Heart left ventricle (tissue), 16 donors: ENCODE data around the gene CFAP299. TPM values are rescaled to one million over a fixed set of nuclear protein-coding genes. Genes with fewer than 3 reads are reported as not detected.
"Not testable (repeated sequence)": the region's sequence is repeated elsewhere in the genome, so short reads cannot be mapped to it uniquely, and the experiment has no call there.

ENCODE experiments used
- ATAC-seq, 4 donors: fragments of 200-7000 bp; cut with Tn5 transposase; one replicate each; pipeline ENCODE4 v1.9.1; 2020 to 2022; ENCODE audit warnings: moderate library complexity in 4 of 4, mild to moderate bottlenecking in 3 of 4, moderate number of reproducible peaks in 1 of 4
- DNase-seq, 5 donors: peaks; one replicate each; pipeline ENCODE4 v3.0.0-alpha.2; 2020
- H3K27ac ChIP-seq, 12 donors: fragments of 200-600 bp; sonication (generic) in 4 of 12; one replicate each; pipeline versions ENCODE4 v1.5.0 to v1.8.0; 2016 to 2022; ENCODE audit warnings: mild to moderate bottlenecking in 2 of 12
- H3K27me3 ChIP-seq, 9 donors: fragments of 200-600 bp; sonication (generic) in 2 of 9; one replicate each; pipeline versions ENCODE4 v1.5.1 to v1.8.0; 2016 to 2022; ENCODE audit warnings: mild to moderate bottlenecking in 3 of 9
- H3K36me3 ChIP-seq, 9 donors: fragments of 200-600 bp; sonication (generic) in 2 of 9; one replicate each; pipeline versions ENCODE4 v1.5.0 to v1.8.0; 2018 to 2022; ENCODE audit warnings: mild to moderate bottlenecking in 2 of 9
- H3K4me1 ChIP-seq, 12 donors: fragments of 200-600 bp; sonication (generic) in 4 of 12; one replicate each; pipeline versions ENCODE4 v1.5.0 to v1.8.0; 2016 to 2022; ENCODE audit warnings: mild to moderate bottlenecking in 3 of 12
- H3K4me3 ChIP-seq, 12 donors: fragments of 200-600 bp; sonication (generic) in 4 of 12; one replicate each; pipeline versions ENCODE4 v1.5.0 to v1.8.0; 2017 to 2022; ENCODE audit warnings: mild to moderate bottlenecking in 9 of 12, moderate library complexity in 4 of 12
- H3K9me3 ChIP-seq, 12 donors: fragments of 200-600 bp; sonication (generic) in 4 of 12; one replicate each; pipeline versions ENCODE4 v1.5.0 to v1.8.0; 2016 to 2022; ENCODE audit warnings: mild to moderate bottlenecking in 1 of 12
- POLR2A ChIP-seq, 2 donors: fragments of 450-650 bp; IDR thresholded peaks; one replicate each; pipeline ENCODE4 v1.6.1; 2017; ENCODE audit warnings: antibody characterized with exemption in 2 of 2, mild to moderate bottlenecking in 2 of 2, moderate library complexity in 2 of 2
- WGBS, 4 donors: extraction: QIAGEN DNeasy Blood & Tissue Kit in 2 of 4; methylation state at CpG; one replicate each; pipeline versions ENCODE4 v1.1.5 to v1.1.7; 2013 to 2018; 5-methylcytosine and 5-hydroxymethylcytosine counted together
- intact Hi-C, 10 donors: fragments of 100-400 bp; cut with DNase I; formaldehyde crosslinking; loops; one replicate each; pipeline versions ENCODE4 v1.11.1 to v1.14.2; 2022
- polyA plus RNA-seq, 2 donors: library from polyadenylated mRNA; stranded (reverse); fragments of 200-250 nt; gene quantifications; one replicate each; pipeline ENCODE4 v1.2.3, GENCODE V29; 2013
- total RNA-seq, 9 donors: library from RNA; depleted of rRNA in 2 of 9; stranded (reverse); fragments of >200 nt in 2 of 9; fragmentation: NEBNext Ultra II Directional in 3 of 9; extraction: Animal tissue kit (Norgen Biotek cat#: 25700) in 3 of 9; gene quantifications; one replicate each; pipeline versions ENCODE4 v1.1.0 to v1.2.4, GENCODE V29; 2016 to 2023
- TF ChIP-seq, protein P1 (sequence below), 12 donors: fragments of 200-600 bp; sonication (generic) in 4 of 12; IDR thresholded peaks; one replicate each; pipeline versions ENCODE4 v1.5.0 to v1.8.0; 2018 to 2022; ENCODE audit warnings: antibody characterized with exemption in 12 of 12, mild to moderate bottlenecking in 5 of 12
- donor health status: ischemic (EF 13 %, LVEDD 7.1; RV severe dilation, severe dysfunction).
- donor health status: healthy with polysubstance abuse.
- donor health status: DM: no; HTN: yes; CAD: no.
- donor health status: DM: no; HTN: no; CAD: no.
- donor health status: ischemic (EF 25% LVEDD 6.9; RV normal size, moderate dysfunction).
- donor health status: ischemic (EF 25% LVEDD 5.7; RV mildly dilated, moderate dysfunction).
- donor health status: healthy.
- donor health status: DM: yes; HTN: yes; CAD: no.
- donor health status: ischemic (EF 35%, LVEDD 5.7; RV mildly dilated, moderate dysfunction).
- donor health status: nonischemic (EF 11% LVEDD 7.7; RV severe dilation, severe dysfunction).
- donor health status: DM: yes; HTN: yes; CAD: no.
- donor health status: PGD.
- donor health status: ischemic (EF 29% LVEDD 5.4; RV normal size, mild dysfunction).
- donor health status: nonischemic (EF 23%, LVEDD 6.1; RV moderate dilation, normal function).

The CFAP299 gene
- total and polyA plus RNA-seq, 11 donors: 0.25 TPM; not detected in 10

DNA sequence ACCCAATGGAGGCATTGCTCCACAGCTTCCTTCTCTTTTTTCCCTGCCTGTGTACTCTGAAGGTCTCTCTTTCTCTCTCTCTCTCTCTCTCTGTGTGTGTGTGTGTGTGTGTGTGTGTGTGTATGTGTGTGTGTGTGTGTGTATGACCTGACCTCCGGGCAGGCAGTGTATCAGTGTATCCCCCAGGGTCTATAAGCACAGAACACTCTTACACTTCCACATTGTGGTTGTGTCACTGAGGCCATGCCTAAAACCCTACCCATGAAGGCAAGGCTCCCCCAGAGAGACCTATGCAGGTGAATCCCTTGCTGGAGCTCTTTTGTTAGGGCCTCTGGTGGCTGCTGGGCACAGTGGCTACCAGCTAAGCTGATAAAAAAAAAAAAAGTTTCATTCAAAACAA is 394.6 kb downstream of the CFAP299 start:
- DNase-seq: peak in 1 of 5 donors; percentile 20
- H3K9me3 ChIP-seq: peaks cover 0 to 9% (median 0%) of the 10 kb centered on the region in 12 donors
- WGBS, 4 donors: 57 to 93% (median 74%) methylated on average over 1 of the region's 1 CpG
- H3K4me1 ChIP-seq: no peaks in the 10 kb centered on the region
- intact Hi-C loops: no loop called here
- no peaks in the 10 kb centered on the region for H3K27me3 ChIP-seq
- H3K27ac ChIP-seq: no peak overlapping the region
- no peak for TF ChIP-seq POLR2A (IDR thresholded peaks at IDR 0.05)
- TF ChIP-seq, protein P1, sequence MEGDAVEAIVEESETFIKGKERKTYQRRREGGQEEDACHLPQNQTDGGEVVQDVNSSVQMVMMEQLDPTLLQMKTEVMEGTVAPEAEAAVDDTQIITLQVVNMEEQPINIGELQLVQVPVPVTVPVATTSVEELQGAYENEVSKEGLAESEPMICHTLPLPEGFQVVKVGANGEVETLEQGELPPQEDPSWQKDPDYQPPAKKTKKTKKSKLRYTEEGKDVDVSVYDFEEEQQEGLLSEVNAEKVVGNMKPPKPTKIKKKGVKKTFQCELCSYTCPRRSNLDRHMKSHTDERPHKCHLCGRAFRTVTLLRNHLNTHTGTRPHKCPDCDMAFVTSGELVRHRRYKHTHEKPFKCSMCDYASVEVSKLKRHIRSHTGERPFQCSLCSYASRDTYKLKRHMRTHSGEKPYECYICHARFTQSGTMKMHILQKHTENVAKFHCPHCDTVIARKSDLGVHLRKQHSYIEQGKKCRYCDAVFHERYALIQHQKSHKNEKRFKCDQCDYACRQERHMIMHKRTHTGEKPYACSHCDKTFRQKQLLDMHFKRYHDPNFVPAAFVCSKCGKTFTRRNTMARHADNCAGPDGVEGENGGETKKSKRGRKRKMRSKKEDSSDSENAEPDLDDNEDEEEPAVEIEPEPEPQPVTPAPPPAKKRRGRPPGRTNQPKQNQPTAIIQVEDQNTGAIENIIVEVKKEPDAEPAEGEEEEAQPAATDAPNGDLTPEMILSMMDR (IDR thresholded peaks at IDR 0.05): no peak
- H3K36me3 ChIP-seq: no peaks in the 10 kb centered on the region
- H3K4me3 ChIP-seq: no peak overlapping the region
- ATAC-seq: no peak

DNA sequence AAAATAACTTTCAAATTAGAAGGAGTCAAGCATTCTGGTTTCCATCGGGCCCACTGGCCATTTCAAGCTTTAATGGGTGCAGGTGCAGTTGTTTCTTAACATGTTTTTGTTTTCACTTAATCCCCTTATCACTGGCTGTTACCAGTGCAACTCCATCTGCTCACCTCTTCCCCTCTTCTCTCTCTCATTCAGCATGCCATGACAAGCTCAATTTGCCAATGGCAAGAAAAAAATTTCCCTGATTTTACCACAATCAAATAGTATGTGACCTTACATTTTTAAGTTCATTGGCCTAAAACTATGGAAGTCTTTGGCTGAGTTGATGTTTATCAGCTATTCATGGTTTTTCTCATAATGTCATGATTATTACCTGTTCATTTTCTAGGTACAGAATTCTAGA is 395.9 kb downstream of the CFAP299 start:
- no peaks in the 10 kb centered on the region for H3K36me3 ChIP-seq
- ATAC-seq (no peak), DNase-seq (no peak)
- intact Hi-C loops: no loop called here
- WGBS, 4 donors: 66 to 85% (median 71%) methylated on average over 1 of the region's 1 CpG
- H3K9me3 ChIP-seq: peaks cover 0 to 16% (median 0%) of the 10 kb centered on the region in 12 donors
- H3K27me3 ChIP-seq: no peaks in the 10 kb centered on the region
- TF ChIP-seq, protein P1 (IDR thresholded peaks at IDR 0.05): no peak
- no peak for TF ChIP-seq POLR2A (IDR thresholded peaks at IDR 0.05)
- H3K4me1 ChIP-seq: no peaks in the 10 kb centered on the region
- no peak overlapping the region for H3K27ac ChIP-seq
- no peak overlapping the region for H3K4me3 ChIP-seq

DNA sequence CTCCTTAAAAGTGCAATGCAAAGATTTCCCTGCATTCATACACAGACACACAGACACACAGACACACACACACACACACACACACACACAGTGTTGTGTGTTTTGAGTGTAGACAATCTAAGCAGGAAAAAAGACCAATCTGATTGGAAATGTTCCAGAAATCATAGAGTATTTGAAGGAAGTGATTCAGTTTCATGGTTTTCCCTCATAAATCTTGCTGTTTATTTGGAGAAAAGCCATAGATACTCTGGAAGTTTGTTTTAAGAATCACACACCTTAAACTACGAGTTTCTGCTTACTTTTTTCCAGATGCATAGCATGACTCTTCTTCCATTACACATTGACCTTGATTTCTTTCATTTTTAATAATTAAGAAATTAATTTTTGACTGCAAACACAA is 396.5 kb downstream of the CFAP299 start:
- H3K36me3 ChIP-seq: no peaks in the 10 kb centered on the region
- no peak overlapping the region for H3K4me3 ChIP-seq
- no peak for TF ChIP-seq POLR2A (IDR thresholded peaks at IDR 0.05)
- TF ChIP-seq, protein P1 (IDR thresholded peaks at IDR 0.05): no peak
- no peaks in the 10 kb centered on the region for H3K4me1 ChIP-seq
- no peak for DNase-seq
- H3K9me3 ChIP-seq: peaks cover 0 to 16% (median 0%) of the 10 kb centered on the region in 12 donors
- ATAC-seq: no peak
- H3K27me3 ChIP-seq: no peaks in the 10 kb centered on the region
- intact Hi-C loops: no loop called here
- H3K27ac ChIP-seq: no peak overlapping the region
- 29 to 47% (median 41%) methylated on average over 1 of the region's 1 CpG for WGBS, 4 donors

DNA sequence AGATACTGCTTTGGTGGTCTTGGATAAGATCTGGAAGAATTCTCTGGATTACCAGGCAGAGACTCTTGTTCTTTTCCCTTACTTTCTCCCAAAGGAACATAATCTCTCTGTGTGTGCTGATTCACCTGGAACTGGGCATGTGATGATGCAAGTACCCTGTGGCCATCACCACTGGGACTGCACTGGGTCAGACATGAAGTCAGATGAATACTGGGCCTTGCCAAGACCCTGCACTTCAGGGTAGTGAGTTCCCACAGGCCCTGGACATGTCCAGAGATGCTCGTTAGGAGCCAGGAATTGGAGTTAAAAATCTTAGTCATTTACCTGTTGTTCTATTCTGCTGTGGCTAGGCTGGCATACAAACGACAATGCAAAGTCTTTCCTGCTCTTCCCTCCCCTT is 404.8 kb downstream of the CFAP299 start:
- Histone ChIP-seq H3K4me1 (no peaks in the 10 kb centered on the region), H3K9me3 (peaks cover 0 to 32% (median 9%) of the 10 kb centered on the region in 12 donors), H3K27ac (no peak overlapping the region), H3K36me3 (no peaks in the 10 kb centered on the region), H3K27me3 (no peaks in the 10 kb centered on the region), H3K4me3 (no peak overlapping the region)
- no peak for DNase-seq
- WGBS, 4 donors: 35 to 57% (median 49%) methylated on average over 2 of the region's 2 CpGs
- no peak for ATAC-seq
- TF ChIP-seq POLR2A (IDR thresholded peaks at IDR 0.05): no peak
- TF ChIP-seq, protein P1 (IDR thresholded peaks at IDR 0.05): no peak
- intact Hi-C loops: no loop called here

DNA sequence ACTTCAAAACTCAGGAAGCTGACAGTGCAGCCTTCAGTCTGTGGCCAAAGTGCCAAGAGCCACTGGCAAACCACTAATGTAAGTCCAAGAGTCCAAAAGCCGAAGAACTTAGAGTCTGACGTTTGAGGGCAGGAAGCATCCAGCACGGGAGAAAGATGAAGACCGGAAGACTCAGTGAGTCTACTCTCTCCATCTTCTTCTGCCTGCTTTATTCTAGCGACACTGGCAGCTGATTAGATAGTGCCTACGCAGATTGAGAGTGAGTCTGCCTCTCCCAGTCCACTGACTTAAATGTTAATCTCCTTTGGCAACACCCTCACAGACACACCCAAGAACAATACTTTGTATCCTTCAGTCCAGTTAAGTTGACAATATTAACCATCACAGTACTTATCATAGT is 414.0 kb downstream of the CFAP299 start:
- DNase-seq, H3K9me3 ChIP-seq, H3K27ac ChIP-seq, H3K36me3 ChIP-seq, H3K27me3 ChIP-seq, H3K4me3 ChIP-seq, ATAC-seq, intact Hi-C loops, H3K4me1 ChIP-seq: not testable (repeated sequence)
- WGBS, 4 donors: 42 to 61% (median 48%) methylated on average over 6 of the region's 6 CpGs
